ENCODE measurements around the gene TTBK2. TPM values are rescaled to one million over a fixed set of nuclear protein-coding genes. Genes with fewer than 3 reads are reported as not detected.

TTBK2 gene
- total RNA-seq, 1 donor from 2014 or later, result 20.1 TPM

DNA sequence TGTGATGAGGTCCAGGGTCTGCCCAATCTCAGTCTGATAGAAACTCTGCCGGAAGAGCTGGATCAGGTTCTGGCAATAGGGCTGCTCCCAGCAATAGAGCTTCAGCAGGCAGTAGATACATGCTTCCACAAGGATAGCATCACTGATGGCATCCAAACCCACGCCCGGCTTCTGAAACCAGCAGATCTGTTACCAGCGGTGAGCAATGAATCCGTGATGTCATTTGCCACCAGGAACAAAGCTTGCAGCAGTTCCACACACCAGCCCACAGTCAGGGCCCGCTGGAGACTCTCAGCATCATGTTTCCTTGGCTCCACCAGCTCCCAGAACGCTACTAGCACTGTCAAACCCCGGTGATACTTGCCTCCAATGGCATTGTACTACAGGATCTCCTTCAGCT lies 19.3 kb upstream of the TTBK2 start:
- Histone ChIP-seq H3K36me3 (ENCODE audit: control insufficient read depth, insufficient read depth, low read length) (no peaks in the 10 kb centered on the region), H3K27me3 (ENCODE audit: control insufficient read depth, insufficient read depth, low read length) (no peaks in the 10 kb centered on the region), H3K4me3 (ENCODE audit: low read depth, low read length) (no peak overlapping the region)
- no peak for DNase-seq (ENCODE audit: low read depth)
- TF ChIP-seq, protein P1, sequence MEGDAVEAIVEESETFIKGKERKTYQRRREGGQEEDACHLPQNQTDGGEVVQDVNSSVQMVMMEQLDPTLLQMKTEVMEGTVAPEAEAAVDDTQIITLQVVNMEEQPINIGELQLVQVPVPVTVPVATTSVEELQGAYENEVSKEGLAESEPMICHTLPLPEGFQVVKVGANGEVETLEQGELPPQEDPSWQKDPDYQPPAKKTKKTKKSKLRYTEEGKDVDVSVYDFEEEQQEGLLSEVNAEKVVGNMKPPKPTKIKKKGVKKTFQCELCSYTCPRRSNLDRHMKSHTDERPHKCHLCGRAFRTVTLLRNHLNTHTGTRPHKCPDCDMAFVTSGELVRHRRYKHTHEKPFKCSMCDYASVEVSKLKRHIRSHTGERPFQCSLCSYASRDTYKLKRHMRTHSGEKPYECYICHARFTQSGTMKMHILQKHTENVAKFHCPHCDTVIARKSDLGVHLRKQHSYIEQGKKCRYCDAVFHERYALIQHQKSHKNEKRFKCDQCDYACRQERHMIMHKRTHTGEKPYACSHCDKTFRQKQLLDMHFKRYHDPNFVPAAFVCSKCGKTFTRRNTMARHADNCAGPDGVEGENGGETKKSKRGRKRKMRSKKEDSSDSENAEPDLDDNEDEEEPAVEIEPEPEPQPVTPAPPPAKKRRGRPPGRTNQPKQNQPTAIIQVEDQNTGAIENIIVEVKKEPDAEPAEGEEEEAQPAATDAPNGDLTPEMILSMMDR (IDR thresholded peaks at IDR 0.05; ENCODE audit: insufficient read depth, low read length, poor library complexity, severe bottlenecking), result no peak

DNA sequence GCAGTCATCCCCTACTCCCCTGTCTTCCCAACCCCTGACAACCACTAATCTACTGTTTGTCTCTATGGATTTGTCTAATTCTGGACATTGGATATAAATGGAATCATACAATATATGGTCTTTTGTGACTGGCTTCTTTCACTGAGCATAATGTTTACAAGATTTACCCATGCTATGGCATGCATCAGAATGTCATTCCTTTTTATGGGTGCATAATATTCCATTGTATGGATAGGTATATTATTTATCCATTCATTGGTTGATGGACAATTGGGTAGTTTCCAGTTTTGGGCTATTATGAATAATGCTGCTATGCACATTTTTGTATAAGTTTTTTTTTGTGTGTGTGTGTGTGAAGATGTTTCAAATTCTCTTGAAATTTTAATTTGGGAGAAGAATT lies 16.6 kb upstream of the TTBK2 start:
- Histone ChIP-seq H3K4me3 (ENCODE audit: low read depth, low read length) (no peak overlapping the region), H3K36me3 (ENCODE audit: control insufficient read depth, insufficient read depth, low read length) (no peaks in the 10 kb centered on the region), H3K27me3 (ENCODE audit: control insufficient read depth, insufficient read depth, low read length) (no peaks in the 10 kb centered on the region)
- TF ChIP-seq, protein P1 (IDR thresholded peaks at IDR 0.05; ENCODE audit: insufficient read depth, low read length, poor library complexity, severe bottlenecking), result no peak
- DNase-seq (ENCODE audit: low read depth), result no peak

DNA sequence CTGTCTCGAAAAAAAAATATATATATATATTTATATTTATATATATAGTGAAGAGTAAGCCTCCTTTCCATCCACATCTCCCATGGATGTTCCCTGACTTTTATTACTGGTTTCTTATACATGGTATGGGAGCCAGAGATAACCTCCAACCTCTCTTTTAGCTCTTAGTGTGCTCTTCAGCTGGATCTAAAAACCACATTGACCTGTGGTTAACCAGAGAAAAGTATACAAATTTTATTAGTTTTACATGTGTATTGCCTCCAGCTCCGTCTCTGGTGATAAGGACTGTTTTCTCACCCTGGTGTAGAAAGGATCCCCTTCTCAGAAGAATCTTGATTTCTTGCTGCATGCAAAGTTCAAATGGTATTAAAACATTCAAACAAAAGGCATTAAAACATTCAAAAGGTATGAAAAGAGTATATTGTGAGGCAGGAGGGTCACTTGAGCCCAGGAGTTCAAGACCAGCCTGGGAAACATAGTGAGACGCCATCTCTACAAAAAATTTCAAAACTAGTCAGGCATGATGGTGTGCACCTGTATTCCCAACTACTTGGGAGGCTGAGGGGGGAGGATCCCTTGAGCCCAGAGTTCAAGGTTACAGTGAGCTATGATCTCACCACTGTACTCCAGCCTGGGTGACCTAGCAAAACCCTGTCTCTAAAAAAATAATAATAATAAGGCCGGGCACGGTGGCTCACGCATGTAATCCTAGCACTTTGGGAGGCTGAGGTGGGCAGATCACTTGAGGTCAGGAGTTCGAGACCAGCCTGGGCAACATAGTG lies 13.5 kb upstream of the TTBK2 start:
- no peak for DNase-seq (ENCODE audit: low read depth)
- H3K27me3 ChIP-seq (ENCODE audit: control insufficient read depth, insufficient read depth, low read length), result no peaks in the 10 kb centered on the region
- no peaks in the 10 kb centered on the region for H3K36me3 ChIP-seq (ENCODE audit: control insufficient read depth, insufficient read depth, low read length)
- no peak overlapping the region for H3K4me3 ChIP-seq (ENCODE audit: low read depth, low read length)
- TF ChIP-seq, protein P1 (IDR thresholded peaks at IDR 0.05; ENCODE audit: insufficient read depth, low read length, poor library complexity, severe bottlenecking), result no peak

DNA sequence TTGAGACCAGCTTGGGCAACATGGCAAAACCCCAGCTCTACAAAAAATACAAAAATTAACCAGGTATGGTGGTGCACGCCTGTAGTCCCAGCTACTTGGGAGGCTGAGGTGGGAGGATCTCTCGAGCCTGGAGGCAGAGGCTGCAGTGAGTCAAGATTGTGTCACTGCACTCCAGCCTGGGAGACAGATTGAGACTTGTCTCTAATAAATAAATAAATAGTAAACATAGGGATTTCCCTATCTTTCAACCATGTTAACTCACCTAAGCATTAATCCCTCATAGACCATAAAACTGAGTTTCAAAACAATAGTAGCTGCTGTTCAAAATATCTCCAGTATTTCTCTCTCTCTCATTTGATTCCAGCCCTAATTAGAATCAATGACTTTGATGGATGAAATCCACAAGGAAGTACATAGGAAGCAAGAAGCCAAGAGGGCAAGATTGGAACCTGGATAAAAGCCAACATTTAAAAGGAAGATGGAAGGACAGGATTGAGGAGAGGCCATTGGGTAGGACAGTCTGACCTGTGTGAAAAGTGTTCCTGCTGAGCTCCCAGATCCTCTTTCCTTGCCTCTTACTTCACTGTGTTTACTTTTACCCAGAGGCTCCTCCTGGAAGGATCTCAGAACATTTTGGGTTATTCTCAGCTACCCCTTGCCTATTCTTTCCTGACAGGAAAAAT lies 12.4 kb upstream of the TTBK2 start:
- H3K36me3 ChIP-seq (ENCODE audit: control insufficient read depth, insufficient read depth, low read length), result no peaks in the 10 kb centered on the region
- no peak overlapping the region for H3K4me3 ChIP-seq (ENCODE audit: low read depth, low read length)
- no peak for DNase-seq (ENCODE audit: low read depth)
- no peaks in the 10 kb centered on the region for H3K27me3 ChIP-seq (ENCODE audit: control insufficient read depth, insufficient read depth, low read length)
- TF ChIP-seq, protein P1 (IDR thresholded peaks at IDR 0.05; ENCODE audit: insufficient read depth, low read length, poor library complexity, severe bottlenecking), result no peak

DNA sequence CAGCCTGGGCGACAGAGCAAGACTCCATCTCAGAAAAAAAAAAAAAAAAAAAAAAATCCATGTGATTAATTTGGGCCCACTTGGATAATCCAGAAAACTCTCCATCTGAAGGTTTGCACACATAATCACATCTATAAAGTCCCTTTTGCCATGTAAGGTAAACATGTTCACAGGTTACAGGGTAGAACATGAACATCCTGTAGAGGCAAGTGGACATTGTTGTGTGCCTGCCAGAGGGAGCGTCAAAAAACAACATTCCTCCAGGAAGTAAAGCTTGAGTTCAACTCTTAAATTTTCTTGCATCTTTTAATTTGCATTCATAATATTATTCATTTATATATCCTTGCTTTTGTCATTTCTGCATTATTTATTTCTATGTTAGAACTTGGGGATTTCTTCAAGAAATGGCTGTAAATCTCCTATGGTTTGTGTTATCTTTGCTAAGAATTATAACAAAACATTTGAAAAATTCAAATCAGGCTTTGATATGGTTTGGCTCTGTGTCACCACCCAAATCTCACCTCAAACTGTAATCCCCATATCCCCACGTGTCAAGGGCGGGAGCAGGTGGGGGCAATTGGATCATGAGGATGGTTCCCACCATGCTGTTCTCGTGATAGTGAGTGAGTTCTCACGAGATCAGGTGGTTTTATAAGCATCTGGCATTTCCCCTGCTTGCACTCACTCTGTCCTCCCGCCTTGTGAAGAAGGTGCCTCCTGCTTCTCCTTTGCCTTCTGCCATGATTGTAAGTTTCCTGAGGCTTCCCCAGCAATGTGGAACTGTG lies 11.3 kb upstream of the TTBK2 start:
- H3K27me3 ChIP-seq (ENCODE audit: control insufficient read depth, insufficient read depth, low read length), result no peaks in the 10 kb centered on the region
- no peak for DNase-seq (ENCODE audit: low read depth)
- TF ChIP-seq, protein P1 (IDR thresholded peaks at IDR 0.05; ENCODE audit: insufficient read depth, low read length, poor library complexity, severe bottlenecking), result no peak
- H3K4me3 ChIP-seq (ENCODE audit: low read depth, low read length), result no peak overlapping the region
- H3K36me3 ChIP-seq (ENCODE audit: control insufficient read depth, insufficient read depth, low read length), result no peaks in the 10 kb centered on the region
